Measurements from ENCODE around the gene PTCSC3. TPM values are rescaled to one million over a fixed set of nuclear protein-coding genes. Genes with fewer than 3 reads are reported as not detected.

PTCSC3 gene
- total and polyA plus RNA-seq, 10 of the 15 experiments (the other 5 are each of a cell fraction or from before 2014, with no cell fraction given), result not detected

- FAIRE-seq, result no peak
- intact Hi-C loops (cut with micrococcal nuclease; ENCODE audit: unreplicated experiment), result no loop called here
- SMC1A ChIA-PET (ENCODE audit: uncharacterized antibody, unreplicated experiment), result interaction anchor here (0.8 kb wide), 1 partner anchor 113 kb away, joined by 3 read pairs; no protein-coding TSS in a partner anchor
- no peak for ATAC-seq
- no peak for TF ChIP-seq GABPA (IDR thresholded peaks at IDR 0.05; ENCODE audit: low read depth)
- TF ChIP-seq FOXM1 (IDR thresholded peaks at IDR 0.05; ENCODE audit: low read depth, low read length), result no peak
- TF ChIP-seq MYC (IDR thresholded peaks at IDR 0.05; ENCODE audit: insufficient read depth, insufficient read length, insufficient replicate concordance, low read length, severe bottlenecking), result no peak
- TF ChIP-seq IRF5 (IDR thresholded peaks at IDR 0.05; ENCODE audit: borderline replicate concordance), result no peak
- TF ChIP-seq CBX5 (IDR thresholded peaks at IDR 0.05; ENCODE audit: low read depth), result no peak
- no peak for TF ChIP-seq RAD51 (IDR thresholded peaks at IDR 0.05)
- TF ChIP-seq SIN3A (IDR thresholded peaks at IDR 0.05; ENCODE audit: low read depth, low read length), result no peak
- TF ChIP-seq MTA3 (IDR thresholded peaks at IDR 0.05; ENCODE audit: borderline replicate concordance, low read length), result no peak
- no peak for TF ChIP-seq NFXL1 (IDR thresholded peaks at IDR 0.05; ENCODE audit: borderline replicate concordance)
- no peak for TF ChIP-seq USF2 (IDR thresholded peaks at IDR 0.05; ENCODE audit: borderline replicate concordance, low read depth, low read length)
- no peak for TF ChIP-seq HDGF (IDR thresholded peaks at IDR 0.05)
- TF ChIP-seq PRDM15 (CRISPR knock-in tag; IDR thresholded peaks at IDR 0.05), result no peak
- TF ChIP-seq MLLT1 (IDR thresholded peaks at IDR 0.05), result no peak
- no peak for TF ChIP-seq RFX5 (IDR thresholded peaks at IDR 0.05; ENCODE audit: low read depth, low read length)
- TF ChIP-seq SREBF2 (IDR thresholded peaks at IDR 0.05; ENCODE audit: low read length), result no peak
- CTCF ChIA-PET, result no interaction called here
- Histone ChIP-seq H2AFZ (ENCODE audit: control insufficient read depth, low read depth, low read length) (no peak overlapping the region), H3K9ac (ENCODE audit: control insufficient read depth, insufficient read depth, low read length) (no peak overlapping the region), H3K27ac (ENCODE audit: control insufficient read depth, insufficient read depth) (no peak overlapping the region), H3K27me3 (replicated peaks in 1 of 2; ENCODE audit: control insufficient read depth in 2 of 2, insufficient read depth in 2 of 2, low read length in 1 of 2) (no peaks in the 10 kb centered on the region), H3K79me2 (ENCODE audit: control insufficient read depth, insufficient read depth, low read length) (no peaks in the 10 kb centered on the region), H3K9me3 (replicated peaks; ENCODE audit: control insufficient read depth, insufficient read depth, low read length) (no peaks in the 10 kb centered on the region), H3K4me2 (ENCODE audit: control insufficient read depth, insufficient read depth) (no peak overlapping the region), H3K4me1 (ENCODE audit: control insufficient read depth, insufficient read depth, low read length) (no peaks in the 10 kb centered on the region), H3K4me3 (no peak overlapping the region), H3K36me3 (ENCODE audit: control insufficient read depth in 2 of 2, insufficient read depth in 2 of 2, low read length in 1 of 2) (no peaks in the 10 kb centered on the region), H4K20me1 (ENCODE audit: control insufficient read depth, insufficient read depth) (no peaks in the 10 kb centered on the region)
- DNase-seq (ENCODE audit: low read depth, low spot score), result no peak
- no TSS peak for BruUV-seq (replicated peaks)
- in situ Hi-C loops (cut with MboI), result no loop called here
- RAD21 ChIA-PET (ENCODE audit: unreplicated experiment), result no interaction called here
- 51% methylated on average over 4 of the region's 4 CpGs for WGBS (ENCODE audit: insufficient coverage, insufficient replicate concordance, low lambda C conversion rate, missing lambda C conversion rate)
- POLR2A ChIA-PET, result no interaction called here
Observed at GRCh38 chr14:36204461-36205073, 28.0 kb upstream of the PTCSC3 start.
